ENCODE results near the gene AJAP1.
A peak's percentile ranks its signal among the peaks of the same experiment; 100 is the strongest.

AJAP1 gene

GRCh38 chr1:4778056-4778455, 123.6 kb downstream of the AJAP1 start:
- peak; percentile 19 for DNase-seq

- DNase-seq = no peak
These were observed 127.2 kb downstream of the AJAP1 start for GRCh38 chr1:4781646-4782045.

DNA sequence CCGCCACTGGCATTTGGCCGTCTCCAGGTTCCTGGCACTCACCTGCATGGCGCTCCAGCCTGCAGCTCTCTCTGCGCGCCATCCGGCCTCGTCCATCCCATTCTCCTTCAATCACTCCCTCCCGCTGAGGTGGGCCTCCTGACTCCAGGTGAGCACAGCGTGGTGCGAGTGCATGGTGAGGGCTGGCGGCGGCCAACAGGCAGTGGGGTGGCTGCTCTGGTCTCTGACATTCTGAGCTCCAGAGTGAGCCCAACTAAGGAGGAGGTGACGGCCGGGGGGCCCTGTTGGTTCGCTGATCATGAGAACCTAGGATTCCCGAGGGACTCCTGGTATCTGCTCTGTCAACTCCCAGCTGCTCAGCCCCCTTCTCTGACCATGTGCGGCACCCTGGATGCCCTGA, 130.4 kb downstream of the AJAP1 start:
- DNase-seq = no peak

GRCh38 chr1:4786055-4786454, 131.6 kb downstream of the AJAP1 start:
- no peak for DNase-seq

DNA sequence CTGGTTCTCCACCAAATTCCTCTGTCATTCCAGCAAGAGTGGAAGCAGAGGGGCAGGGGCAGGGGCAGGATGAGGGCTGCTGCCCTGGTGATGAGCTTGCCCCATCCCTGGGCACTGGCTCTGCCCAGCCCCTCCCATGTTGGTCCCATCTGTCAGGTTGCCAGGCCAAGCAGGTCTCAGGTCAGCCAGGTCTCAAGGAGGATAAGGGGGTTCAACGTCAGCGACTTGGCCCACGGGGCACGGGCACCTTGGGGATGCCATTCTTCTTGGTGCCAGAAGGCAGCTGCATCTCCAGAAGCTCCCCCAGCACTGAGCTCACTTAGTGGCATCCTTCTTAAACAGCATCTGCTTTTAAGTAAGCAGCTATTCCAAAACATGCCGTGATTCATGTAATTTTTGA, 133.1 kb downstream of the AJAP1 start:
- no peak for DNase-seq

DNA sequence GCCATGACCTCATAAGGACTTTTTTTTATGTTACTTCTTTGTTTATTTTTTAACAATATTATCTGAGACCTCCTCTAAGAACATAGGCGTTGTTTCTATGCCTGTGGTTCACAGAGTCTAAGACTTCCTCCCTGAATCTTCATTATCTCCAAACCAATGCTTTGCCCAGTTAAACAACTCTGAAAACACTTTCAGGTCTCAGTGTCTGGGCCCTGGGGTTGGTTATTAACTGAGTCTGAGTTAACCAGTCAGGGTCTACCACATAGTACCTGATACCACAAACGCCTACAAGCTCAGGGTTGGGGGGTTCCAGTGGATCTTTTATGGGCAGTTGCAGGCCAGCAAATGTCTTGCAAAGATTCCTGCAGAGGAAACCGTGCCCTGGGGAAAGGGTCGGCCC, 138.2 kb downstream of the AJAP1 start:
- no peak for DNase-seq

GRCh38 chr1:4794020-4794780, 139.8 kb downstream of the AJAP1 start:
- peak; percentile 49 for DNase-seq

GRCh38 chr1:4796161-4797015, 142.0 kb downstream of the AJAP1 start:
- DNase-seq = no peak

GRCh38 chr1:4797016-4797410, 142.6 kb downstream of the AJAP1 start:
- DNase-seq = no peak

- no peak for DNase-seq
These were observed 143.0 kb downstream of the AJAP1 start for GRCh38 chr1:4797429-4797828.

DNA sequence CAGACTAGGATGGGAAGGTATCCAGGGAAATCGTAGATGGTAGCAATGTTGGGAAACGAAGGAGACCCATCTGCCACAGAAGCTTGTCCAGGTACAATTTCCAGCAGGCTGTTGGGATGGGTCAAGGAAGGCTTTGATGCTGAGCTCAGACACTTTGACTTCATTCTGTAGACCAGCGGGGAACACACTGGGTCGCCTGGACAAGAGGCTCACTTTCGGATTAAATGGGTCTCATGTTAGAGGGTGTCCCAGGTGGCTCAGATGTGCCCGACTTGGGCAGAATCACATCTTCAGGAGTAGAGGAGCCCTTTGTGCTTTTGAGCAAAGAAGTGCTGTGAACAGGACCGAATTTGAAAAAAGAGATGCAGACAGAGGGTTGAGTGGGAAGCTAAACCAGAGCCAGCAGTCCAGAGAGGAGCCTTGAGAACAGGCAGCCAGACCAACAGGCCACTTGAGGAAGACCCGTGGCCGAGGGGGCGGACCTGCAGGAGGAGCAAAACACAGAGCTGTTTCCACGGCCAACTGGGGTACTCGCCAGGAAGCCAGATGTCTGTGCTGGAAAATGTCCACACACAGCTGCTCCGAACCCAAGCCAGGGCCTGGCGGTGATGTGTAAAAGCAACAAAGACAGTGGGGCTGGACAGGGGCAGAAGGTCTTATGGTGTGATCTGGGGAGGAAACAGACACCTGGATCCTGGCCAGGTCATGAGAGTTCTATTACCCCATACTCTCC, 146.9 kb downstream of the AJAP1 start:
- DNase-seq = no peak

DNA sequence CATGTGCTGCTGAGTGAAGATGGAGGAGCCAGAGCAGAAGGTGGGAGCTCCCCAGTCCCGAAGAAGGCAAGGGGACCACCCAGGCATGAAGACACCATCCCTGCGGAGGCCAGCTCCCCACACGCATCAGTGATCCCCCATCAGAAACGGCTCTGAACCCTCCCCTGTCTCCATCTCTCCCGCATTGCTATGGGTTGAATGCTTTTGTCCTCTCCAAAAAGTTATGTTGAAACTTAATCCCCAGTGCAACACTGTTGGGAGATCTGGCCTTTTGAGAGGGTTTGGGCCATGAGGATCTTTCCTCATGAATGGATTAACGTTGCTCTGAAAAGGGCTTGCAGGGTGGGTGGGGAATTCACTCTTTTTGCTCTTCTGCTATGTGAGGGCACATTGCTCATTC, 147.6 kb downstream of the AJAP1 start:
- no peak for DNase-seq

GRCh38 chr1:4803335-4803734, 148.9 kb downstream of the AJAP1 start:
- no peak for DNase-seq

GRCh38 chr1:4805987-4806386, 151.6 kb downstream of the AJAP1 start:
- no peak for DNase-seq

GRCh38 chr1:4820543-4820942, 166.1 kb downstream of the AJAP1 start:
- DNase-seq = no peak

DNA sequence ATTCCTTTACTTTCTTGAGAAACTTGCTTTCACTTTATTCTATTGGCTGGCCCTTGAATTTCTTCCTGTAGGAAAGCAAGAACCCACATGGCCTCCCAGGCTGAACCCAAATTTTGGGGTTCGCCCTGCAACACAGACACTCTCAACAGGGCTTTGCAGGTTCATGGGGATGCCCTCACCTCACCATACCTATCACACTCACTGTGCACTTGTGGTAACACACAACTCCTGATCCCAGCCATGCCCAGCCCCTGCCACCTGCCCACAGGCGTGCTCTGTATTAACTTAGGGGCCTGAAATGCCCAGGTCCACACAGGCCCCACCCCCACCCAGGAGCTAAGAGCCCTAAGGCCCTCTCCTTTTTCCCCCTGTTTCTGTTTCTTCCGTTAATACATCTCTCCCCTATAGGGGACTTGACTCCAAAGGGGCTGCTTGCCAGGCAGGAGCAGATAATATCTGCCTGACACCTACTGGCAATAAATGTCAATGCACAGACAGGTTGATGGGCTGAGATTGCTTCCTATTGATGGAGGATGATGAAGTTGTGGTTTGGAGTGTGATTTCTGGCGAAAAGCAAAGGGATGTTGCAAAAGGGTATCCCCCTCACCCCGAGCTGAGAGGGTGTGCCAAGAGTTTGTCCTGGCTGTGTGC, 171.5 kb downstream of the AJAP1 start:
- peak; percentile 12 for DNase-seq

- DNase-seq = no peak
These were observed 176.3 kb downstream of the AJAP1 start for GRCh38 chr1:4830707-4831106.

GRCh38 chr1:4836574-4836973, 182.2 kb downstream of the AJAP1 start:
- no peak for DNase-seq

DNA sequence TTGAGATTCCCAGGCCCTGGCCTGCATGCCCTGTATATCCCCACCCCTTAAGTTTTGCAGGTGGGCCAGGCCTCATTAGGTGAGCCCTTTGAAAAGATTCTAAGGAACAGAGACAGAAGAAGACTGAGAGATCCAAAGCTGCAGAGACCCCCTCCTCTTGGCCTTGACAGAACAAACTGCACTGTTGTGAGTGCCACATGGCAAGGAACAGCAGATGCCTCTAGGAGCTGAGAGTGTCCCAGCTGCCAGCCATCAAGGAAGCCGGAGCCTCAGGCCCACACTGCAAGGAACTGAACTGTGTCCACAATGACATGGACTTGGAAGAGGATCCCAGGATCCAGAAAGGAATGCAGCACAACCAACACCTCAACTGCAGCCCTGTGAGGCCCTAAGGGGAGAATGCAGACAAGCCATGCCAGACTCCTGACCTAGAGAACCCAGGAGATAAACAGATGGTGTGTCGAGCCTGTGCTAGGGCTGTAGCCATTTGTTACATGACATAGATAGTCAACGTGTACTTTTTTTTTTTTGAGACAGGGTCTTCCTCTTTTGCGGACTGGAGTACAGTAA, 182.7 kb downstream of the AJAP1 start:
- no peak for DNase-seq

GRCh38 chr1:4837752-4838151, 183.3 kb downstream of the AJAP1 start:
- no peak for DNase-seq

GRCh38 chr1:4838231-4838630, 183.8 kb downstream of the AJAP1 start:
- DNase-seq = no peak
